ENCODE data around the gene CPE.

The CPE gene

DNA sequence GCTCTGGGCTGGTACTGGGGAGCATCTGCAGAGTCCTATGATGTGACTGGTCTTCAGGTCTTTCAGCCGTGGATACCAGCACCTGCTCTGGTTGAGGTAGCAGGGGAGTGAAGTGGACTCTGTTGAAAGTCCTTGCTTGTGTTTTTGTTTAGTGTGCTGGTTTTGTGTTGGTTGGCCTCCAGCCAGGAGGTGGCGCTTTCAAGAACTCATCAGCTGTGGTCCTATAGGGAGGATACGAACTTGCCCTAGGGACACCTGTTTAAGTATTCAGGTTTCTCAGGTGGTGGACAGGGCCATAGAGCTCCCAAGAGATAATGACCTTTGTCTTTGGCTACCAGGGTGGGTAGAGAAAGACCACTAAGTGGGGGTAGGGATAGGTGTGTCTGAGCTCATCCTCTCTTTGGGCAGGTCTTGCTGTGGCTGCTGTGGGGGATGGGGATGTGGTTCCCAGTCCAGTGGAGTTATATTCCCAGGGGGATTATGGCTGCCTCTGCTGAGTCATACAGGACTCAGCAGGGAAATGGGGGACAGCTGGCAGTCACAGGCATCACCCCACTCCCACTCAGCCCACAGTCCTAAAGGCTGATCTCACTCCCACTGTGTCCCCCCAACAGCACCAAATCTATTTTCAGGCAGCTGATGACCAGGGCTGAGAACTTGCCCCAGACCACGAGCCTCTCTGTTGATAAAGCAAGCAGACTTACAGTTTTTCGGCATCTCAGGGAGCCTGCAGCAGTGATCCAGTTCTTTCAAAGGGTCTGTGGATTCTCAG, 27.3 kb upstream of the CPE start:
- H3K4me3 ChIP-seq (ENCODE audit: control insufficient read depth, low read depth, low read length): no peak overlapping the region
- no peak for DNase-seq (ENCODE audit: low read depth)
- TF ChIP-seq, protein P1, sequence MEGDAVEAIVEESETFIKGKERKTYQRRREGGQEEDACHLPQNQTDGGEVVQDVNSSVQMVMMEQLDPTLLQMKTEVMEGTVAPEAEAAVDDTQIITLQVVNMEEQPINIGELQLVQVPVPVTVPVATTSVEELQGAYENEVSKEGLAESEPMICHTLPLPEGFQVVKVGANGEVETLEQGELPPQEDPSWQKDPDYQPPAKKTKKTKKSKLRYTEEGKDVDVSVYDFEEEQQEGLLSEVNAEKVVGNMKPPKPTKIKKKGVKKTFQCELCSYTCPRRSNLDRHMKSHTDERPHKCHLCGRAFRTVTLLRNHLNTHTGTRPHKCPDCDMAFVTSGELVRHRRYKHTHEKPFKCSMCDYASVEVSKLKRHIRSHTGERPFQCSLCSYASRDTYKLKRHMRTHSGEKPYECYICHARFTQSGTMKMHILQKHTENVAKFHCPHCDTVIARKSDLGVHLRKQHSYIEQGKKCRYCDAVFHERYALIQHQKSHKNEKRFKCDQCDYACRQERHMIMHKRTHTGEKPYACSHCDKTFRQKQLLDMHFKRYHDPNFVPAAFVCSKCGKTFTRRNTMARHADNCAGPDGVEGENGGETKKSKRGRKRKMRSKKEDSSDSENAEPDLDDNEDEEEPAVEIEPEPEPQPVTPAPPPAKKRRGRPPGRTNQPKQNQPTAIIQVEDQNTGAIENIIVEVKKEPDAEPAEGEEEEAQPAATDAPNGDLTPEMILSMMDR (conservative IDR thresholded peaks at IDR 0.05; ENCODE audit: control insufficient read depth, insufficient read depth, low read depth, low read length): no peak

DNA sequence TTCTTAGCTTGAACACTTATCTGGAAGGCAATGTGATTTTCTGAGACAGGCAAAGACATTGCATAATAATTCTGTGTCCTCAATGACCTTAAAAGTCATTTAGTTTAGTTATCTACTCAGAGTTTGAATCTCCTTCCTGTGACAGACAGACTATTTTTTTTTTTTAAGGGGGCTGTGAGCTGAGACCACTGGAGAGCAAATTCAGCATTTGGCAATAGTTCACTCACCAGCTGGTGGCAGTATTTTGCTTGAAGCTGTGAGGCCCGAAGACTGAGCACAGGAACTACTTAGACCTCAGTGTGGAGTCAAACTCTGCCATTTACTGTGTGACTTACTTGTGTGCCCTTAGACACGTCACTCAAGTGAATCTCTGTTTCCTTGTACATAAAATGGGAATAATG, 22.9 kb upstream of the CPE start:
- DNase-seq (ENCODE audit: low read depth): peak; percentile 64
- TF ChIP-seq, protein P1 (conservative IDR thresholded peaks at IDR 0.05; ENCODE audit: control insufficient read depth, insufficient read depth, low read depth, low read length): peak; percentile 63
- no peak overlapping the region for H3K4me3 ChIP-seq (ENCODE audit: control insufficient read depth, low read depth, low read length)

DNA sequence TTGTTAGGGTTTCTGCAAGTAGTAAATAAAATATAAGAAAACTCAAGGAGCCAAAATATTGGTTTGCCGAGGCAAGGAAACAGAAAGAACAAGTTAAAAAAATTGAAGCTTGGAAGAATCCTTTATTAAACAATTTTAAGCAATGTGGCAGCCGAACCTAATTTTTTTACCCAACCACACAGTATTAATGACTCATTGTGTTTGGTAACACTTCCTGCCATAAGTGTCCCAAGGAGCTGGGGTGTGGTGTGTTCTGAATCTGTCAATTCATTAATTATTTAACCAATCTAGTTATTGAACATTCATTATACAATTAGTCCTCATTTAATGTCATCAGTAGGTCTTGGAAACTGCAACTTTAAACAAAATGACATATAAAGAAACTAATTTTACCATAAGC, 19.3 kb upstream of the CPE start:
- TF ChIP-seq, protein P1 (conservative IDR thresholded peaks at IDR 0.05; ENCODE audit: control insufficient read depth, insufficient read depth, low read depth, low read length): no peak
- peak; percentile 67 for DNase-seq (ENCODE audit: low read depth)
- no peak overlapping the region for H3K4me3 ChIP-seq (ENCODE audit: control insufficient read depth, low read depth, low read length)

DNA sequence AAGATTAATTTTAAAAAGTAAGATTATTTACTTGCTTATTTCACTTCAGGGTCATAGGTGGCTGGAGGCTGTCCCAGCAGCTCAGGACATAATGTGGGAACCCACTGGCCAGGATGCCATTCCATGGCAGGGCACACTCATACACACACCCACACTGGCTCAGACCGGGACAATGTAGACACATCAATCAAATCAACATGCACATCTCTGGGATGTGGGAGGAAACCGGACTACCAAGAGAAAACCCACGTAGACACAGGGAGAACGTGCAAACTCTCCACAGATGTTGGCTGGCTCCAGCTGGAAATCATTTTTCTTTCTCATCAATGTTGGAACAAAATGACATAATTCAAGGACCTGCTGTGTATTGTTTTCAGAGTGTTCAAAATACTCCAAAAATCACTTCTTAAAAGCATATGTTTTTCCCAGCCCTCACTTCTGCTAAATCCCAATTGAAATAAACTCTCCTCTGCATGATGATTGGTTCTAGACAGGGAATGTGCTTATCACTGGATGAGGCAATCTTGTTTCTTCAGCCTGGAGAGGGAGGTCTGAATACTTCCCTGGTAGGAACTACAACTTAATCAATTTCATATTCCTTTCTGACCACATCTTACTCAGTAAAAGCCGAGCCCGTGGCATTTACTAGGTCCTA, 18.6 kb upstream of the CPE start:
- peak; percentile 81 for DNase-seq (ENCODE audit: low read depth)
- TF ChIP-seq, protein P1 (conservative IDR thresholded peaks at IDR 0.05; ENCODE audit: control insufficient read depth, insufficient read depth, low read depth, low read length): no peak
- H3K4me3 ChIP-seq (ENCODE audit: control insufficient read depth, low read depth, low read length): peak overlapping the region; percentile 1

DNA sequence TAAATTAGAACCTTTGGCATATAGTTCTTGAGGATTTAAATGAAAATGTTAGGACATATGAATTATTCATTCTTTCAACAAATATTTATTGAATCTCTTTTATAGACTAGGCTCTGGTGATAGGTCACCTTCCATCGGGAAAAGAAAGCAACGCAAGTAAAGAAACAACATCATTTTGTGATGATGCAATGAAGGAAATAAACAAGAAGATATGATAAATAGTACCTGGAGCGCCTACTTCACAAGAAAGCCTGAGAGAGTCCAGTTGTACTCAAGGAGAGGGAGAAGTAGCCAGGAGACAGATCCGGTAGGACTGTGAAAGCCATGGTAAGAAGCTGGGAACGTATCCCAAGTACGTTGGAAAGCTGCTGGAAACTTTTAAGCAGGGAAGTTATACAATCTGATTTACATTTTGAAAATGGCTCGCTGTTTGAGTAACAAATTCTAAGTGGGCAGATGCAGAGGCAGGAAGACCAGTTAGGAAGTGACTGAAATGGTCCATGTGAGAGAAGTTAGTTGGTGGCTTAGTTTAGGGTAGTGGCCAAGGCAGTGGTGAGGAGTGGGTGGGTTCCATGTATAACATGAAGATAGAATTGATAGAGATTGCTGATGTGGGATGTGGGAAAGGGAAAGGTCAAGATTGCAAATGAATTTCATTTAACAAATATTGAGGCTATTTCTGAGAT, 17.7 kb upstream of the CPE start:
- TF ChIP-seq, protein P1 (conservative IDR thresholded peaks at IDR 0.05; ENCODE audit: control insufficient read depth, insufficient read depth, low read depth, low read length): no peak
- no peak for DNase-seq (ENCODE audit: low read depth)
- H3K4me3 ChIP-seq (ENCODE audit: control insufficient read depth, low read depth, low read length): no peak overlapping the region

DNA sequence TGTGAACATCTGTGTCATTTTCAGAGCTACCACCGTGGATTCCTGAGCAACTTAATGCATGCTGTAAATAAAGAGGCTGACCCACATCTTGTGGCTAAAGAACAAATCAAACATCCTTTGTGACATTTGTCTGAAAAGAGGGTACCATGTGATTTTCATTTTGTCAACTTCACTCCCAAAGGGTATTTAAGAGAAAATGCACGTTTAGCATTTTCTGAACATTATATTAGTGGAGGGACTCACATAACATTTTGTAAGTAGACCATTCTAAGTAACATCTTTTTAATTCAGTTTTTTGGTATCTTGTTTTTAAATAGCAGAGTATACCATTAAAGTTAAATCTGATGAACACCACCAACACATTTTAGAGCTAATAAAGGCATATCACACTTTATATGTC, 17.0 kb upstream of the CPE start:
- TF ChIP-seq, protein P1 (conservative IDR thresholded peaks at IDR 0.05; ENCODE audit: control insufficient read depth, insufficient read depth, low read depth, low read length): no peak
- no peak for DNase-seq (ENCODE audit: low read depth)
- H3K4me3 ChIP-seq (ENCODE audit: control insufficient read depth, low read depth, low read length): no peak overlapping the region

Measured in fibroblast of mammary gland (primary cell).